GM12892 (cell line): ENCODE results near the gene CYTH4.

Experiments
- DNase-seq: peaks from one replicate; pipeline ENCODE4 v3.0.0; 2011; ENCODE audit not compliant: insufficient read length
- FAIRE-seq: peaks from 2 replicates; lab custom pipeline; 2011; peaks lifted over from hg19 to GRCh38; lab: Jason Lieb, UNC
- POLR2A ChIP-seq: IDR thresholded peaks from 2 replicates; pipeline ENCODE4 v1.6.1; 2011; ENCODE audit warnings: low read depth, low read length, control low read depth
- POLR2AphosphoS5 ChIP-seq: IDR thresholded peaks from 2 replicates; pipeline ENCODE4 v1.6.1; 2011; ENCODE audit warnings: low read depth, low read length, control low read depth
- TAF1 ChIP-seq: IDR thresholded peaks from 2 replicates; pipeline ENCODE4 v1.6.1; 2011; ENCODE audit warnings: low read depth, mild to moderate bottlenecking, control low read depth, low read length, borderline replicate concordance

The CYTH4 gene

GRCh38 chr22:37299969-37300509, 17.7 kb downstream of the CYTH4 start:
- peak; percentile 50 for FAIRE-seq
- no peak for TF ChIP-seq POLR2AphosphoS5
- no peak for TF ChIP-seq POLR2A
- no peak for TF ChIP-seq TAF1
- no peak for DNase-seq

GRCh38 chr22:37300551-37301017, 18.3 kb downstream of the CYTH4 start:
- TF ChIP-seq POLR2A (no peak), TAF1 (no peak), POLR2AphosphoS5 (no peak)
- FAIRE-seq: peak; percentile 40
- DNase-seq: no peak

- DNase-seq: no peak
- no peak for FAIRE-seq
- TF ChIP-seq TAF1: no peak
- no peak for TF ChIP-seq POLR2AphosphoS5
- TF ChIP-seq POLR2A: no peak
Observed at GRCh38 chr22:37301144-37301830, 19.0 kb downstream of the CYTH4 start.

GRCh38 chr22:37302674-37303555, 20.6 kb downstream of the CYTH4 start:
- FAIRE-seq: no peak
- no peak for TF ChIP-seq POLR2A
- no peak for TF ChIP-seq POLR2AphosphoS5
- no peak for TF ChIP-seq TAF1
- no peak for DNase-seq

GRCh38 chr22:37303821-37304274, 21.5 kb downstream of the CYTH4 start:
- no peak for DNase-seq

GRCh38 chr22:37304595-37305343, 22.5 kb downstream of the CYTH4 start:
- TF ChIP-seq POLR2AphosphoS5 (no peak), POLR2A (no peak), TAF1 (no peak)
- DNase-seq: no peak
- no peak for FAIRE-seq

More at GRCh38 chr22:37303821-37304274, 21.5 kb downstream of the CYTH4 start:
- TF ChIP-seq TAF1 (no peak), POLR2A (no peak), POLR2AphosphoS5 (no peak)
- FAIRE-seq: no peak

GRCh38 chr22:37305887-37306286, 23.6 kb downstream of the CYTH4 start:
- FAIRE-seq (peak; percentile 17), DNase-seq (no peak)
- TF ChIP-seq POLR2A (no peak), POLR2AphosphoS5 (no peak), TAF1 (no peak)

- no peak for FAIRE-seq
Observed at GRCh38 chr22:37306494-37306829, 24.2 kb downstream of the CYTH4 start.

GRCh38 chr22:37308385-37309200, 26.3 kb downstream of the CYTH4 start:
- peak; percentile 97 for FAIRE-seq
- DNase-seq: no peak
- TF ChIP-seq POLR2AphosphoS5: peak; percentile 21; the same call in 1 of the 2 replicates
- no peak for TF ChIP-seq POLR2A

More at GRCh38 chr22:37306494-37306829, 24.2 kb downstream of the CYTH4 start:
- DNase-seq: no peak
- no peak for TF ChIP-seq POLR2A
- TF ChIP-seq POLR2AphosphoS5: no peak
